ENCODE data around the gene RCOR2. TPM values are rescaled to one million over a fixed set of nuclear protein-coding genes. Genes with fewer than 3 reads are reported as not detected.

The RCOR2 gene
- total RNA-seq, 5 donors from 2014 or later (not counting 1 experiment from before 2014, with no cell fraction given), result 0.09 to 0.26 (median 0.10) TPM; not detected in 2

GRCh38 chr11:63903884-63904283, 13.1 kb downstream of the RCOR2 start:
- Histone ChIP-seq H3K27me3 (replicated peaks in 1 of 2; ENCODE audit: control insufficient read depth in 2 of 2, extremely low read depth in 1 of 2, insufficient read depth in 2 of 2, low read length in 1 of 2) (no peaks in the 10 kb centered on the region), H3K27ac (ENCODE audit: low read length) (no peak overlapping the region), H3K9me3 (no peaks in the 10 kb centered on the region), H3K4me3 (ENCODE audit: control insufficient read depth in 1 of 2, extremely low read depth in 1 of 2, low read length in 1 of 2) (no peak overlapping the region), H3K36me3 (ENCODE audit: control insufficient read depth in 2 of 2, extremely low read depth in 1 of 2, insufficient read depth in 1 of 2, low read length in 1 of 2) (peaks cover 44 to 97% of the 10 kb centered on the region in 2 donors), H3K4me1 (ENCODE audit: control insufficient read depth in 1 of 2, extremely low read depth in 1 of 2, insufficient read depth in 2 of 2, low read length in 2 of 2) (peaks cover 0 to 2% of the 10 kb centered on the region in 2 experiments)
- CTCF ChIA-PET, result no interaction called here
- DNase-seq (no peak), ATAC-seq (replicated peaks in 1 of 4) (no peak)
- Mint-ChIP-seq H3K27me3 (no peaks in the 10 kb centered on the region), H3K4me1 (peaks cover 3 to 9% (median 6%) of the 10 kb centered on the region in 3 donors), H3K4me3 (no peak overlapping the region), H3K9me3 (no peaks in the 10 kb centered on the region), H3K27ac (peak overlapping the region in 1 of 2 donors; percentile 31), H3K36me3 (peaks cover 55% of the 10 kb centered on the region)
- POLR2A ChIA-PET, result no interaction called here
- whole genome bisulfite sequencing (ENCODE audit: insufficient coverage), result 92% methylated on average over 14 of the region's 14 CpGs

GRCh38 chr11:63901660-63902059, 15.3 kb downstream of the RCOR2 start:
- DNase-seq (peak in 3 of 35 experiments; percentile 20 to 42 (median 26)), ATAC-seq (replicated peaks in 1 of 4) (no peak)
- H3K4me1 Mint-ChIP-seq, result peaks cover 10 to 13% (median 12%) of the 10 kb centered on the region in 3 donors
- POLR2A ChIA-PET, result no interaction called here
- Histone ChIP-seq H3K36me3 (ENCODE audit: control insufficient read depth in 2 of 2, extremely low read depth in 1 of 2, insufficient read depth in 1 of 2, low read length in 1 of 2) (peaks cover 33 to 97% of the 10 kb centered on the region in 2 donors), H3K27me3 (replicated peaks in 1 of 2; ENCODE audit: control insufficient read depth in 2 of 2, extremely low read depth in 1 of 2, insufficient read depth in 2 of 2, low read length in 1 of 2) (no peaks in the 10 kb centered on the region), H3K9me3 (no peaks in the 10 kb centered on the region), H3K4me1 (ENCODE audit: control insufficient read depth in 1 of 2, extremely low read depth in 1 of 2, insufficient read depth in 2 of 2, low read length in 2 of 2) (peaks cover 0 to 3% of the 10 kb centered on the region in 2 experiments), H3K4me3 (ENCODE audit: control insufficient read depth in 1 of 2, extremely low read depth in 1 of 2, low read length in 1 of 2) (no peak overlapping the region), H3K27ac (ENCODE audit: low read length) (no peak overlapping the region)
- H3K9me3 Mint-ChIP-seq, result no peaks in the 10 kb centered on the region
- CTCF ChIA-PET, result interaction anchor here in 1 of 2 donors (1.3 to 1.4 kb wide), 2 partner anchors 63 to 65 kb away, joined by 3 to 4 read pairs; partner anchors contain the start of gene MARK2
- no peaks in the 10 kb centered on the region for H3K27me3 Mint-ChIP-seq
- 100% methylated on average over 1 of the region's 3 CpGs for WGBS (ENCODE audit: insufficient coverage)
- peaks cover 67% of the 10 kb centered on the region for H3K36me3 Mint-ChIP-seq
- no peak overlapping the region for H3K4me3 Mint-ChIP-seq
- peak overlapping the region; percentile 11 to 37 for H3K27ac Mint-ChIP-seq

- no peaks in the 10 kb centered on the region for H3K27me3 Mint-ChIP-seq
- ATAC-seq (replicated peaks in 1 of 4), result no peak
- no peak overlapping the region for H3K27ac ChIP-seq (ENCODE audit: low read length)
- H3K4me1 Mint-ChIP-seq, result peaks cover 21 to 35% (median 35%) of the 10 kb centered on the region in 3 donors
- no peak overlapping the region for H3K4me3 ChIP-seq (ENCODE audit: control insufficient read depth in 1 of 2, extremely low read depth in 1 of 2, low read length in 1 of 2)
- no peak for DNase-seq
- no peaks in the 10 kb centered on the region for H3K9me3 Mint-ChIP-seq
- peaks cover under 1 to 14% of the 10 kb centered on the region in 2 experiments for H3K4me1 ChIP-seq (ENCODE audit: control insufficient read depth in 1 of 2, extremely low read depth in 1 of 2, insufficient read depth in 2 of 2, low read length in 2 of 2)
- 98% methylated on average over 4 of the region's 10 CpGs for whole genome bisulfite sequencing (ENCODE audit: insufficient coverage)
- H3K27me3 ChIP-seq (replicated peaks in 1 of 2; ENCODE audit: control insufficient read depth in 2 of 2, extremely low read depth in 1 of 2, insufficient read depth in 2 of 2, low read length in 1 of 2), result no peaks in the 10 kb centered on the region
- peaks cover 58% of the 10 kb centered on the region for H3K36me3 Mint-ChIP-seq
- no peak overlapping the region for H3K4me3 Mint-ChIP-seq
- POLR2A ChIA-PET, result no interaction called here
- peaks cover 21 to 77% of the 10 kb centered on the region in 2 donors for H3K36me3 ChIP-seq (ENCODE audit: control insufficient read depth in 2 of 2, extremely low read depth in 1 of 2, insufficient read depth in 1 of 2, low read length in 1 of 2)
- CTCF ChIA-PET, result interaction anchor here in 1 of 2 donors (0.7 kb wide), 1 partner anchor 23 kb away, joined by 3 read pairs; no protein-coding TSS in a partner anchor
- H3K9me3 ChIP-seq, result no peaks in the 10 kb centered on the region
- H3K27ac Mint-ChIP-seq, result no peak overlapping the region
These were observed 19.4 kb downstream of the RCOR2 start for GRCh38 chr11:63897459-63898146.

GRCh38 chr11:63896071-63896470, 20.9 kb downstream of the RCOR2 start:
- DNase-seq (no peak), ATAC-seq (replicated peaks in 1 of 4) (peak in 2 of 4 experiments; percentile 36 to 43)
- H3K4me3 ChIP-seq (ENCODE audit: control insufficient read depth in 1 of 2, extremely low read depth in 1 of 2, low read length in 1 of 2), result no peak overlapping the region
- no peaks in the 10 kb centered on the region for H3K9me3 Mint-ChIP-seq
- peak overlapping the region in 1 of 3 donors; percentile 34 for H3K4me3 Mint-ChIP-seq
- H3K4me1 ChIP-seq (ENCODE audit: control insufficient read depth in 1 of 2, extremely low read depth in 1 of 2, insufficient read depth in 2 of 2, low read length in 2 of 2), result peaks cover 14 to 29% of the 10 kb centered on the region in 2 experiments
- H3K9me3 ChIP-seq, result no peaks in the 10 kb centered on the region
- WGBS (ENCODE audit: insufficient coverage), result 74% methylated on average over 4 of the region's 4 CpGs
- POLR2A ChIA-PET, result no interaction called here
- peak overlapping the region; percentile 70 to 85 for H3K27ac Mint-ChIP-seq
- no peak overlapping the region for H3K27ac ChIP-seq (ENCODE audit: low read length)
- H3K4me1 Mint-ChIP-seq, result peaks cover 36 to 49% (median 49%) of the 10 kb centered on the region in 3 donors
- no peaks in the 10 kb centered on the region for H3K27me3 ChIP-seq (replicated peaks in 1 of 2; ENCODE audit: control insufficient read depth in 2 of 2, extremely low read depth in 1 of 2, insufficient read depth in 2 of 2, low read length in 1 of 2)
- CTCF ChIA-PET, result interaction anchor here in 1 of 2 donors (0.5 kb wide), 1 partner anchor 9 kb away, joined by 3 read pairs; no protein-coding TSS in a partner anchor
- no peaks in the 10 kb centered on the region for H3K27me3 Mint-ChIP-seq
- H3K36me3 ChIP-seq (ENCODE audit: control insufficient read depth in 2 of 2, extremely low read depth in 1 of 2, insufficient read depth in 1 of 2, low read length in 1 of 2), result peaks cover 15 to 62% of the 10 kb centered on the region in 2 donors
- peaks cover 50% of the 10 kb centered on the region for H3K36me3 Mint-ChIP-seq

GRCh38 chr11:63893355-63893754, 23.6 kb downstream of the RCOR2 start:
- ATAC-seq (replicated peaks in 1 of 4), result no peak

GRCh38 chr11:63892228-63892627, 24.7 kb downstream of the RCOR2 start:
- POLR2A ChIA-PET, result interaction anchor here in 1 of 2 donors (0.7 kb wide), 1 partner anchor 39 kb away, joined by 5 read pairs; no protein-coding TSS in a partner anchor
- peaks cover 26% of the 10 kb centered on the region for H3K36me3 Mint-ChIP-seq
- peaks cover 75 to 87% (median 83%) of the 10 kb centered on the region in 3 donors for H3K4me1 Mint-ChIP-seq
- Histone ChIP-seq H3K4me1 (ENCODE audit: control insufficient read depth in 1 of 2, extremely low read depth in 1 of 2, insufficient read depth in 2 of 2, low read length in 2 of 2) (peaks cover 42 to 65% of the 10 kb centered on the region in 2 experiments), H3K4me3 (ENCODE audit: control insufficient read depth in 1 of 2, extremely low read depth in 1 of 2, low read length in 1 of 2) (no peak overlapping the region), H3K27ac (ENCODE audit: low read length) (no peak overlapping the region), H3K9me3 (no peaks in the 10 kb centered on the region), H3K36me3 (ENCODE audit: control insufficient read depth in 2 of 2, extremely low read depth in 1 of 2, insufficient read depth in 1 of 2, low read length in 1 of 2) (peaks cover 5 to 32% of the 10 kb centered on the region in 2 donors), H3K27me3 (replicated peaks in 1 of 2; ENCODE audit: control insufficient read depth in 2 of 2, extremely low read depth in 1 of 2, insufficient read depth in 2 of 2, low read length in 1 of 2) (no peaks in the 10 kb centered on the region)
- WGBS (ENCODE audit: insufficient coverage), result 29% methylated on average over 2 of the region's 3 CpGs
- no peaks in the 10 kb centered on the region for H3K9me3 Mint-ChIP-seq
- H3K4me3 Mint-ChIP-seq, result peak overlapping the region in 1 of 3 donors; percentile 94
- CTCF ChIA-PET, result no interaction called here
- H3K27ac Mint-ChIP-seq, result peak overlapping the region; percentile 97
- ATAC-seq (replicated peaks in 1 of 4), result no peak
- peak in 1 of 35 experiments; percentile 25 for DNase-seq
- H3K27me3 Mint-ChIP-seq, result no peaks in the 10 kb centered on the region

More at GRCh38 chr11:63893355-63893754, 23.6 kb downstream of the RCOR2 start:
- Histone ChIP-seq H3K27ac (ENCODE audit: low read length) (no peak overlapping the region), H3K9me3 (no peaks in the 10 kb centered on the region), H3K36me3 (ENCODE audit: control insufficient read depth in 2 of 2, extremely low read depth in 1 of 2, insufficient read depth in 1 of 2, low read length in 1 of 2) (peaks cover 5 to 44% of the 10 kb centered on the region in 2 donors), H3K4me1 (ENCODE audit: control insufficient read depth in 1 of 2, extremely low read depth in 1 of 2, insufficient read depth in 2 of 2, low read length in 2 of 2) (peaks cover 34 to 56% of the 10 kb centered on the region in 2 experiments), H3K4me3 (ENCODE audit: control insufficient read depth in 1 of 2, extremely low read depth in 1 of 2, low read length in 1 of 2) (no peak overlapping the region), H3K27me3 (replicated peaks in 1 of 2; ENCODE audit: control insufficient read depth in 2 of 2, extremely low read depth in 1 of 2, insufficient read depth in 2 of 2, low read length in 1 of 2) (no peaks in the 10 kb centered on the region)
- no peak for DNase-seq
- Mint-ChIP-seq H3K4me3 (no peak overlapping the region), H3K36me3 (peaks cover 32% of the 10 kb centered on the region), H3K27me3 (no peaks in the 10 kb centered on the region), H3K4me1 (peaks cover 64 to 76% (median 75%) of the 10 kb centered on the region in 3 donors), H3K27ac (no peak overlapping the region), H3K9me3 (no peaks in the 10 kb centered on the region)
- 83% methylated on average over 2 of the region's 6 CpGs for WGBS (ENCODE audit: insufficient coverage)
- CTCF ChIA-PET, result no interaction called here
- POLR2A ChIA-PET, result no interaction called here
